ENCODE data around the gene POFUT1. TPM values are rescaled to one million over a fixed set of nuclear protein-coding genes. Genes with fewer than 3 reads are reported as not detected.
A peak's percentile ranks its signal among the peaks of the same experiment; 100 is the strongest.

The POFUT1 gene
- total and polyA plus RNA-seq, 2 of the 8 experiments (the other 6 are each of a cell fraction or from before 2014, with no cell fraction given) = 19.4 to 24.4 TPM

- CTCF ChIA-PET (ENCODE audit: partially characterized antibody) = interaction anchor here (0.6 kb wide), 1 partner anchor 228 kb away, joined by 3 read pairs; no protein-coding TSS in a partner anchor
- H2AK5ac ChIP-seq (ENCODE audit: low read depth, low read length) = no peak overlapping the region
- 0 out of 2 replicates have a peak overlapping the region, but pooled peaks have one; percentile 55 for H2BK15ac ChIP-seq (ENCODE audit: low read length)
- 0 out of 2 replicates have a peak, but pooled peaks cover 4% of the 10 kb centered on the region for H3K79me1 ChIP-seq (ENCODE audit: low read depth, low read length)
- H2BK12ac ChIP-seq (ENCODE audit: low read depth, low read length) = no peak overlapping the region
- peaks cover 0 to 5% of the 10 kb centered on the region in 2 experiments for H4K20me1 ChIP-seq (replicated peaks in 1 of 2; ENCODE audit: control insufficient read depth in 1 of 2, insufficient read depth in 2 of 2, low read length in 2 of 2)
- peaks cover 2 to 21% (median 18%) of the 10 kb centered on the region in 4 experiments for H3K4me1 ChIP-seq (replicated peaks in 1 of 4; ENCODE audit: control insufficient read depth in 3 of 4, insufficient read depth in 4 of 4, low read length in 3 of 4)
- H3K14ac ChIP-seq (ENCODE audit: insufficient read length) = no peak overlapping the region
- no peak overlapping the region for H3K18ac ChIP-seq (ENCODE audit: extremely low read depth, low read length)
- H3K4me2 ChIP-seq (ENCODE audit: insufficient read depth in 1 of 2, low read depth in 2 of 2, low read length in 2 of 2) = peak overlapping the region; percentile 55 to 92; a peak in 3 of 4 replicates
- FAIRE-seq (no peak), DNase-seq (ENCODE audit: low read depth in 1 of 2, low spot score in 2 of 2) (no peak)
- H3K4ac ChIP-seq (replicated peaks; ENCODE audit: insufficient read length, low read depth, low read length) = no peak overlapping the region
- peaks cover 4% of the 10 kb centered on the region; the same call in 1 of the 2 replicates for H3K23me2 ChIP-seq (ENCODE audit: low read depth, low read length)
- H2BK20ac ChIP-seq (ENCODE audit: low read length) = no peak overlapping the region
- H3K56ac ChIP-seq (replicated peaks; ENCODE audit: insufficient read length, low read depth, low read length) = no peak overlapping the region
- H2BK120ac ChIP-seq (replicated peaks; ENCODE audit: low read depth, low read length) = no peak overlapping the region
- no peak overlapping the region; a peak in 1 of 7 replicates for H3K9ac ChIP-seq (replicated peaks in 1 of 4; ENCODE audit: extremely low read depth in 1 of 4, low read depth in 3 of 4, low read length in 3 of 4)
- H3K36me3 ChIP-seq (ENCODE audit: control insufficient read depth in 2 of 4, insufficient read depth in 4 of 4, low read length in 3 of 4) = peaks cover 0 to 2% (median under 1%) of the 10 kb centered on the region in 4 experiments; a peak in 1 of 8 replicates
- 88% methylated on average over 9 of the region's 9 CpGs; no CpG with 5 or more reads in 1 of the 2 experiments for WGBS, 2 experiments (ENCODE audit: extremely low coverage in 1 of 2, insufficient coverage in 1 of 2, insufficient read length in 1 of 2, insufficient replicate concordance in 2 of 2, low coverage in 1 of 2, low lambda C conversion rate in 2 of 2, missing lambda C conversion rate in 1 of 2)
- H3K9me3 ChIP-seq (ENCODE audit: insufficient read depth in 2 of 2, low read depth in 1 of 2, low read length in 1 of 2) = peaks cover 0 to 4% of the 10 kb centered on the region in 2 experiments; a peak in 1 of 4 replicates
- peak overlapping the region in 2 of 4 experiments; percentile 73 to 76; a peak in 3 of 8 replicates for H3K4me3 ChIP-seq (ENCODE audit: extremely low read depth in 1 of 4, insufficient read depth in 2 of 4, low read depth in 3 of 4, low read length in 4 of 4)
- no peak overlapping the region for H3K23ac ChIP-seq (ENCODE audit: insufficient read length)
- H3K79me2 ChIP-seq (ENCODE audit: control insufficient read depth in 1 of 2, insufficient read depth in 2 of 2, low read length in 2 of 2) = peaks cover 0 to 6% of the 10 kb centered on the region in 2 experiments; a peak in 1 of 4 replicates
- H2AFZ ChIP-seq (ENCODE audit: low read length) = no peak overlapping the region
- no peak overlapping the region for H3K27ac ChIP-seq (ENCODE audit: low read depth, low read length)
- no peaks in the 10 kb centered on the region for H3K27me3 ChIP-seq (replicated peaks in 1 of 4; ENCODE audit: control insufficient read depth in 3 of 4, extremely low read depth in 1 of 4, insufficient read depth in 3 of 4, low read length in 3 of 4)
- POLR2A ChIA-PET (ENCODE audit: partially characterized antibody) = interaction anchor here (1.0 to 5.6 kb wide), 4 partner anchors 10 to 79 kb away, joined by 5 to 77 read pairs (median 7); partner anchors contain the start of genes PLAGL2, POFUT1 and TM9SF4
- no peak overlapping the region for H2BK5ac ChIP-seq (ENCODE audit: low read depth, low read length)
- H4K91ac ChIP-seq (replicated peaks; ENCODE audit: insufficient read length, low read length) = no peak overlapping the region
- H4K5ac ChIP-seq (ENCODE audit: insufficient read length, low read depth, low read length) = no peak overlapping the region
- no peak overlapping the region for H4K8ac ChIP-seq (ENCODE audit: extremely low read depth, insufficient read depth, low read length)
- no peak for TF ChIP-seq CTCF (IDR thresholded peaks at IDR 0.05; ENCODE audit: control extremely low read depth in 1 of 3, insufficient read depth in 1 of 3, low read depth in 1 of 3, low read length in 3 of 3)
- no peak for TF ChIP-seq CEBPB (IDR thresholded peaks at IDR 0.05; ENCODE audit: low read depth, low read length)
- no peak for TF ChIP-seq USF2 (IDR thresholded peaks at IDR 0.05; ENCODE audit: low read length)
- no peak for TF ChIP-seq FOSL1 (IDR thresholded peaks at IDR 0.05; ENCODE audit: insufficient read depth, low read depth, low read length)
- TF ChIP-seq SRF (IDR thresholded peaks at IDR 0.05; ENCODE audit: low read depth, low read length) = no peak
- TF ChIP-seq CREB1 (IDR thresholded peaks at IDR 0.05) = no peak
- TF ChIP-seq JUN (IDR thresholded peaks at IDR 0.05; ENCODE audit: low read depth, low read length) = no peak
- no peak for TF ChIP-seq KDM5A (IDR thresholded peaks at IDR 0.05; ENCODE audit: low read length)
- TF ChIP-seq ZNF274 (IDR thresholded peaks at IDR 0.05; ENCODE audit: borderline replicate concordance, extremely low read depth, low read length) = no peak
- no peak for TF ChIP-seq CHD2 (IDR thresholded peaks at IDR 0.05; ENCODE audit: low read length)
- TF ChIP-seq NRF1 (IDR thresholded peaks at IDR 0.05; ENCODE audit: low read depth, low read length) = no peak
These were observed 18.6 kb upstream of the POFUT1 start for GRCh38 chr20:32189123-32189410.
